HEK293 (cell line): ENCODE measurements around the gene PRPF8.
A peak's percentile ranks its signal among the peaks of the same experiment; 100 is the strongest.
"Not testable (repeated sequence)": the region's sequence is repeated elsewhere in the genome, so short reads cannot be mapped to it uniquely, and the experiment has no call there.

Experiments used
- CTCF ChIA-PET: fragments of 350-600 bp; formaldehyde crosslinking; extraction: SDS; loops from one replicate; lab custom pipeline; 2021; ENCODE audit warnings: antibody characterized with exemption; lab: Yijun Ruan, JAX
- POLR2A ChIA-PET: fragments of 300-600 bp; formaldehyde crosslinking; extraction: SDS; loops from one replicate; lab custom pipeline; 2020; ENCODE audit warnings: antibody characterized with exemption, inconsistent platforms; lab: Yijun Ruan, JAX
- H3K27ac ChIP-seq: fragments of 200-500 bp; sonication (Bioruptor generic); 2 replicates; pipeline ENCODE4 v1.5.1; 2014; ENCODE audit warnings: low read depth, low read length, control low read depth, inconsistent platforms; ENCODE audit errors: extremely low read depth
- H3K36me3 ChIP-seq, 2 experiments: fragments of 200-500 bp in 1 of 2; sonication (Bioruptor generic) in 1 of 2; 1 replicate in 1 of 2; 2 replicates in 1 of 2; pipeline ENCODE4 v1.5.1; 2014 to 2017; ENCODE audit warnings: inconsistent platforms in 2 of 2, low read length in 2 of 2; ENCODE audit not compliant: control insufficient read depth in 2 of 2, insufficient read depth in 1 of 2
- H3K4me1 ChIP-seq: fragments of 200-500 bp; sonication (Bioruptor generic); 2 replicates; pipeline ENCODE4 v1.5.1; 2014; ENCODE audit warnings: mild to moderate bottlenecking, low read length, inconsistent platforms; ENCODE audit not compliant: control insufficient read depth, insufficient read depth
- H3K4me3 ChIP-seq: 2 replicates; pipeline ENCODE4 v1.5.1; 2011; ENCODE audit warnings: low read depth, mild to moderate bottlenecking, control low read depth, low read length, moderate library complexity
- H3K9me3 ChIP-seq: fragments of 200-500 bp; sonication (Bioruptor generic); 2 replicates; pipeline ENCODE4 v1.5.1; 2014; ENCODE audit warnings: low read depth, low read length, inconsistent platforms; ENCODE audit not compliant: control insufficient read depth, insufficient read depth
- KLF1 ChIP-seq: fragments of 450-650 bp; formaldehyde crosslinking; IDR thresholded peaks from 2 replicates; pipeline ENCODE4 v1.5.1; 2016; ENCODE audit warnings: missing biosample characterization, missing genetic modification characterization
- KLF8 ChIP-seq: fragments of 450-650 bp; formaldehyde crosslinking; IDR thresholded peaks from 2 replicates; pipeline ENCODE4 v1.5.1; 2016; ENCODE audit warnings: missing biosample characterization, missing genetic modification characterization
- KLF9 ChIP-seq: fragments of 450-650 bp; formaldehyde crosslinking; IDR thresholded peaks from 2 replicates; pipeline ENCODE4 v1.5.1; 2016; ENCODE audit warnings: missing biosample characterization, missing genetic modification characterization, low read depth
- SP2 ChIP-seq: fragments of 450-650 bp; formaldehyde crosslinking; IDR thresholded peaks from 2 replicates; pipeline ENCODE4 v1.5.1; 2016; ENCODE audit warnings: missing biosample characterization, missing genetic modification characterization
- SP3 ChIP-seq: fragments of 450-650 bp; formaldehyde crosslinking; IDR thresholded peaks from 2 replicates; pipeline ENCODE4 v1.5.1; 2016; ENCODE audit warnings: missing biosample characterization, missing genetic modification characterization
- SP7 ChIP-seq: fragments of 450-650 bp; formaldehyde crosslinking; IDR thresholded peaks from 2 replicates; pipeline ENCODE4 v1.5.1; 2016; ENCODE audit warnings: missing biosample characterization, missing genetic modification characterization
- ZBTB10 ChIP-seq: fragments of 450-650 bp; formaldehyde crosslinking; IDR thresholded peaks from 2 replicates; pipeline ENCODE4 v1.5.1; 2016; ENCODE audit warnings: missing biosample characterization, missing genetic modification characterization
- ZBTB6 ChIP-seq: fragments of 450-650 bp; formaldehyde crosslinking; IDR thresholded peaks from 2 replicates; pipeline ENCODE4 v1.5.1; 2017; ENCODE audit warnings: missing biosample characterization, missing genetic modification characterization
- ZBTB8A ChIP-seq: fragments of 450-650 bp; formaldehyde crosslinking; IDR thresholded peaks from 2 replicates; pipeline ENCODE4 v1.5.1; 2016; ENCODE audit warnings: missing biosample characterization, missing genetic modification characterization
- ZNF10 ChIP-seq: fragments of 450-650 bp; formaldehyde crosslinking; IDR thresholded peaks from 2 replicates; pipeline ENCODE4 v1.5.1; 2017; ENCODE audit warnings: missing biosample characterization, missing genetic modification characterization
- ZNF112 ChIP-seq: fragments of 450-650 bp; formaldehyde crosslinking; IDR thresholded peaks from 2 replicates; pipeline ENCODE4 v1.5.0; 2017; ENCODE audit warnings: missing biosample characterization, missing genetic modification characterization
- ZNF335 ChIP-seq: fragments of 450-650 bp; formaldehyde crosslinking; conservative IDR thresholded peaks from 2 replicates; pipeline ENCODE4 v1.5.1; 2016; ENCODE audit warnings: missing biosample characterization, missing genetic modification characterization
- ZNF341 ChIP-seq: fragments of 450-650 bp; formaldehyde crosslinking; IDR thresholded peaks from 2 replicates; pipeline ENCODE4; 2016; ENCODE audit warnings: low read depth, missing biosample characterization, missing genetic modification characterization
- ZNF404 ChIP-seq: fragments of 450-650 bp; formaldehyde crosslinking; IDR thresholded peaks from 2 replicates; pipeline ENCODE4 v1.5.1; 2017; ENCODE audit warnings: missing biosample characterization, missing genetic modification characterization
- ZNF423 ChIP-seq: fragments of 450-650 bp; formaldehyde crosslinking; IDR thresholded peaks from 2 replicates; pipeline ENCODE4 v1.5.1; 2016; ENCODE audit warnings: missing biosample characterization, missing genetic modification characterization
- ZNF514 ChIP-seq: fragments of 450-650 bp; formaldehyde crosslinking; IDR thresholded peaks from 2 replicates; pipeline ENCODE4 v1.5.1; 2016; ENCODE audit warnings: missing biosample characterization, missing genetic modification characterization
- ZNF623 ChIP-seq: fragments of 450-650 bp; formaldehyde crosslinking; IDR thresholded peaks from 2 replicates; pipeline ENCODE4 v1.5.1; 2016; ENCODE audit warnings: missing biosample characterization, missing genetic modification characterization
- ZNF624 ChIP-seq: fragments of 450-650 bp; formaldehyde crosslinking; IDR thresholded peaks from 2 replicates; pipeline ENCODE4 v1.5.1; 2017; ENCODE audit warnings: missing biosample characterization, missing genetic modification characterization
- ZNF777 ChIP-seq: fragments of 450-650 bp; formaldehyde crosslinking; IDR thresholded peaks from 2 replicates; pipeline ENCODE4 v1.5.1; 2017; ENCODE audit warnings: missing biosample characterization, missing genetic modification characterization, borderline replicate concordance
- ZNF837 ChIP-seq: fragments of 450-650 bp; formaldehyde crosslinking; IDR thresholded peaks from 2 replicates; pipeline ENCODE4 v1.5.1; 2016; ENCODE audit warnings: missing biosample characterization, missing genetic modification characterization
- TF ChIP-seq, protein P1 (sequence below): fragments of 450-650 bp; IDR thresholded peaks from 2 replicates; pipeline ENCODE4 v1.5.1; 2018; ENCODE audit warnings: missing biosample characterization, mild to moderate bottlenecking, missing genetic modification characterization
- TF ChIP-seq, protein P2 (sequence below): fragments of 450-650 bp; formaldehyde crosslinking; IDR thresholded peaks from 2 replicates; pipeline ENCODE4 v1.5.1; 2016; ENCODE audit warnings: missing biosample characterization, missing genetic modification characterization
- TF ChIP-seq, protein P3 (sequence below): IDR thresholded peaks from 2 replicates; pipeline ENCODE4 v1.6.1; 2011; ENCODE audit warnings: mild to moderate bottlenecking, low read depth, low read length, borderline replicate concordance
- TF ChIP-seq, protein P4 (sequence below): fragments of 450-650 bp; formaldehyde crosslinking; IDR thresholded peaks from 2 replicates; pipeline ENCODE4 v1.5.1; 2016; ENCODE audit warnings: missing biosample characterization, missing genetic modification characterization
- TF ChIP-seq, protein P5 (sequence below): fragments of 450-650 bp; formaldehyde crosslinking; optimal IDR thresholded peaks from 2 replicates; pipeline ENCODE3; 2016; ENCODE audit warnings: missing biosample characterization, mild to moderate bottlenecking, missing genetic modification characterization

PRPF8 gene

DNA sequence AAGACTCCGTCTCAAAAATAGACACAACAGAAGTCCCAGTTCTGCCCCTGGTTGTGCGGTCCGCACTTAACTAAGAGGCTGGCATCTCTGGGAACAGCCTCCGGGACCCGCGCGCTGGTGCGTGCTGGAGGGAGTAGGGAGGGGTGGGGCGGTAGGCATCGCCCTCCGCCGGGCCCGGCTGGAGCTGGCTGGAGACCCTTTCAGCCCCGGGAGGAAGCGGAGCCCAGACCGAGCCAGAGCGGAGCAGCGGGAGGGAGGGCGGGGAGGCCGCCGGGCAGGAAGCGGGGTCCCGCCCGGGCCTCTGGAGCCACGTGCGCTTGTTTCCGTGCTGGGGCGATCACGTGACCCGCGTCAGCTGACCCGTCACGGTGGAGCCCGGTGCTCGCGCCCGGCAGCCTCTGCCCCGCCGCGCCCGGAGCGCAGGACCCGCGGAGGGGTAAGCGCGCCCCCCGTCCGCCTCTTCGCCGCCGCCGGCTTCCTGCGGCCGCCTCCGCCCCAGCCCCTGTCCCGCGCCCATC lies 39.7 kb upstream of the PRPF8 start, which contains the start of gene WDR81 (continued):
- TF ChIP-seq, protein P1, sequence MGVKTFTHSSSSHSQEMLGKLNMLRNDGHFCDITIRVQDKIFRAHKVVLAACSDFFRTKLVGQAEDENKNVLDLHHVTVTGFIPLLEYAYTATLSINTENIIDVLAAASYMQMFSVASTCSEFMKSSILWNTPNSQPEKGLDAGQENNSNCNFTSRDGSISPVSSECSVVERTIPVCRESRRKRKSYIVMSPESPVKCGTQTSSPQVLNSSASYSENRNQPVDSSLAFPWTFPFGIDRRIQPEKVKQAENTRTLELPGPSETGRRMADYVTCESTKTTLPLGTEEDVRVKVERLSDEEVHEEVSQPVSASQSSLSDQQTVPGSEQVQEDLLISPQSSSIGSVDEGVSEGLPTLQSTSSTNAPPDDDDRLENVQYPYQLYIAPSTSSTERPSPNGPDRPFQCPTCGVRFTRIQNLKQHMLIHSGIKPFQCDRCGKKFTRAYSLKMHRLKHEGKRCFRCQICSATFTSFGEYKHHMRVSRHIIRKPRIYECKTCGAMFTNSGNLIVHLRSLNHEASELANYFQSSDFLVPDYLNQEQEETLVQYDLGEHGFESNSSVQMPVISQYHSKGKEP (tag by site-specific recombination), result peak; percentile 20; the same call in 1 of the 2 replicates
- TF ChIP-seq ZBTB10 (tag by site-specific recombination) (peak; percentile 28; the same call in 1 of the 2 replicates), ZBTB8A (tag by site-specific recombination) (peak; percentile 81), ZNF514 (no peak), ZNF423 (tag by site-specific recombination) (no peak), KLF1 (tag by site-specific recombination) (peak; percentile 59; the same call in 1 of the 2 replicates), SP2 (tag by site-specific recombination) (peak; percentile 43; the same call in 1 of the 2 replicates), SP3 (tag by site-specific recombination) (peak; percentile 44; the same call in 1 of the 2 replicates), SP7 (tag by site-specific recombination) (0 out of 2 replicates have a peak, but pooled peaks have one; percentile 41), ZNF10 (tag by site-specific recombination) (no peak), ZNF624 (tag by site-specific recombination) (no peak), ZNF335 (tag by site-specific recombination) (peak; percentile 63; the same call in 1 of the 2 replicates), ZBTB6 (peak; percentile 72; the same call in 1 of the 2 replicates), ZNF112 (tag by site-specific recombination) (no peak), ZNF777 (tag by site-specific recombination) (0 out of 2 replicates have a peak, but pooled peaks have one; percentile 54), ZNF837 (tag by site-specific recombination) (no peak), ZNF404 (tag by site-specific recombination) (no peak), ZNF623 (tag by site-specific recombination) (no peak), ZNF341 (peak; percentile 88), KLF8 (tag by site-specific recombination) (peak; percentile 57; the same call in 1 of the 2 replicates), KLF9 (tag by site-specific recombination) (peak; percentile 48; the same call in 1 of the 2 replicates)
- TF ChIP-seq, protein P2, sequence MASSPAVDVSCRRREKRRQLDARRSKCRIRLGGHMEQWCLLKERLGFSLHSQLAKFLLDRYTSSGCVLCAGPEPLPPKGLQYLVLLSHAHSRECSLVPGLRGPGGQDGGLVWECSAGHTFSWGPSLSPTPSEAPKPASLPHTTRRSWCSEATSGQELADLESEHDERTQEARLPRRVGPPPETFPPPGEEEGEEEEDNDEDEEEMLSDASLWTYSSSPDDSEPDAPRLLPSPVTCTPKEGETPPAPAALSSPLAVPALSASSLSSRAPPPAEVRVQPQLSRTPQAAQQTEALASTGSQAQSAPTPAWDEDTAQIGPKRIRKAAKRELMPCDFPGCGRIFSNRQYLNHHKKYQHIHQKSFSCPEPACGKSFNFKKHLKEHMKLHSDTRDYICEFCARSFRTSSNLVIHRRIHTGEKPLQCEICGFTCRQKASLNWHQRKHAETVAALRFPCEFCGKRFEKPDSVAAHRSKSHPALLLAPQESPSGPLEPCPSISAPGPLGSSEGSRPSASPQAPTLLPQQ (tag by site-specific recombination), result peak; percentile 84
- TF ChIP-seq, protein P3, sequence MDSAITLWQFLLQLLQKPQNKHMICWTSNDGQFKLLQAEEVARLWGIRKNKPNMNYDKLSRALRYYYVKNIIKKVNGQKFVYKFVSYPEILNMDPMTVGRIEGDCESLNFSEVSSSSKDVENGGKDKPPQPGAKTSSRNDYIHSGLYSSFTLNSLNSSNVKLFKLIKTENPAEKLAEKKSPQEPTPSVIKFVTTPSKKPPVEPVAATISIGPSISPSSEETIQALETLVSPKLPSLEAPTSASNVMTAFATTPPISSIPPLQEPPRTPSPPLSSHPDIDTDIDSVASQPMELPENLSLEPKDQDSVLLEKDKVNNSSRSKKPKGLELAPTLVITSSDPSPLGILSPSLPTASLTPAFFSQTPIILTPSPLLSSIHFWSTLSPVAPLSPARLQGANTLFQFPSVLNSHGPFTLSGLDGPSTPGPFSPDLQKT, result no peak
- TF ChIP-seq, protein P4, sequence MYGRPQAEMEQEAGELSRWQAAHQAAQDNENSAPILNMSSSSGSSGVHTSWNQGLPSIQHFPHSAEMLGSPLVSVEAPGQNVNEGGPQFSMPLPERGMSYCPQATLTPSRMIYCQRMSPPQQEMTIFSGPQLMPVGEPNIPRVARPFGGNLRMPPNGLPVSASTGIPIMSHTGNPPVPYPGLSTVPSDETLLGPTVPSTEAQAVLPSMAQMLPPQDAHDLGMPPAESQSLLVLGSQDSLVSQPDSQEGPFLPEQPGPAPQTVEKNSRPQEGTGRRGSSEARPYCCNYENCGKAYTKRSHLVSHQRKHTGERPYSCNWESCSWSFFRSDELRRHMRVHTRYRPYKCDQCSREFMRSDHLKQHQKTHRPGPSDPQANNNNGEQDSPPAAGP (tag by site-specific recombination), result peak; percentile 41; the same call in 1 of the 2 replicates
- TF ChIP-seq, protein P5, sequence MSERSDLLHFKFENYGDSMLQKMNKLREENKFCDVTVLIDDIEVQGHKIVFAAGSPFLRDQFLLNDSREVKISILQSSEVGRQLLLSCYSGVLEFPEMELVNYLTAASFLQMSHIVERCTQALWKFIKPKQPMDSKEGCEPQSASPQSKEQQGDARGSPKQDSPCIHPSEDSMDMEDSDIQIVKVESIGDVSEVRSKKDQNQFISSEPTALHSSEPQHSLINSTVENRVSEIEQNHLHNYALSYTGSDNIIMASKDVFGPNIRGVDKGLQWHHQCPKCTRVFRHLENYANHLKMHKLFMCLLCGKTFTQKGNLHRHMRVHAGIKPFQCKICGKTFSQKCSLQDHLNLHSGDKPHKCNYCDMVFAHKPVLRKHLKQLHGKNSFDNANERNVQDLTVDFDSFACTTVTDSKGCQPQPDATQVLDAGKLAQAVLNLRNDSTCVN (tag by site-specific recombination), result peak; percentile 79

DNA sequence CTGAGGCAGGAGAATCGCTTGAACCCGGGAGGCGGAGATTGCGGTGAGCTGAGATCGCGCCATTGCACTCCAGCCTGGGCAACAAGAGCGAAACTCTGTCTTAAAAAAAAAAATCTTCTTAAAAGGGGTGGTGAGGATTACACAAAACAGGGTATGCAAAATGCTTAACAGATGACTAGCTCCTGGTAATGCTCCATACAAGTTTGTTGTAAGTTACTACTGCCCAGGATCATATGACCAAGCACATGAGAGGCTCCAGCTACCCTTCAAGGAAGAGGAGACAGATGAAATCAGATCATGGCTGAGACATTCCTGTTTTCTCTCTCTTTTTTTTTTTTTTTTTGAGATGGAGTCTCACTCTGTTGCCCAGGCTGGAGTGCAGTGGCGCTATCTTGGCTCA lies 37.4 kb upstream of the PRPF8 start:
- H3K4me1 ChIP-seq, H3K9me3 ChIP-seq, H3K4me3 ChIP-seq, H3K27ac ChIP-seq: not testable (repeated sequence)
- POLR2A ChIA-PET, result interaction anchor here (0.7 to 1.5 kb wide), 4 partner anchors 44 to 301 kb away, joined by 3 to 5 read pairs (median 4); no protein-coding TSS in a partner anchor
- H3K36me3 ChIP-seq, result peaks cover 0 to 13% of the 10 kb centered on the region in 2 experiments; a peak in 1 of 3 replicates
- CTCF ChIA-PET, result interaction anchor here (0.6 to 8.4 kb wide), 21 partner anchors 9 to 523 kb away, joined by 3 to 104 read pairs (median 4); partner anchors contain the start of gene RTN4RL1
